CD4-positive, CD25-positive, alpha-beta regulatory T cell (primary cell): ENCODE data around the gene ACTN2. TPM values are rescaled to one million over a fixed set of nuclear protein-coding genes. Genes with fewer than 3 reads are reported as not detected.

Source experiments
- ATAC-seq, 2 donors: fragments of 150-1000 bp; cut with Tn5 transposase; one replicate each; pipeline ENCODE4 v1.10.0; 2021; ENCODE audit warnings: low read depth in 2 of 2, moderate number of reproducible peaks in 2 of 2, moderate library complexity in 1 of 2
- DNase-seq, 3 donors: peaks; one replicate each; pipeline versions ENCODE4 v3.0.0 to v3.0.0-alpha.2; 2012 to 2022; ENCODE audit warnings: mixed read lengths in 1 of 3
- H3K27ac ChIP-seq: one replicate; pipeline ENCODE4 v1.7.0; 2013; ENCODE audit warnings: mild to moderate bottlenecking, low read length; ENCODE audit not compliant: insufficient read depth, poor library complexity, severe bottlenecking
- H3K27me3 ChIP-seq: one replicate; pipeline ENCODE4 v1.7.0; 2013; ENCODE audit warnings: low read length; ENCODE audit not compliant: control insufficient read depth, insufficient read depth
- H3K36me3 ChIP-seq: one replicate; pipeline ENCODE4 v1.7.0; 2013; ENCODE audit warnings: mild to moderate bottlenecking, low read length, moderate library complexity; ENCODE audit not compliant: control insufficient read depth, insufficient read depth
- H3K4me1 ChIP-seq: 2 replicates; pipeline ENCODE4 v1.7.0; 2013; ENCODE audit warnings: mild to moderate bottlenecking, low read length; ENCODE audit not compliant: insufficient read depth, control insufficient read depth, poor library complexity, severe bottlenecking
- H3K4me3 ChIP-seq: one replicate; pipeline ENCODE4 v1.7.0; 2013; ENCODE audit warnings: low read depth, mild to moderate bottlenecking, low read length, moderate library complexity
- H3K9me3 ChIP-seq, 2 experiments: 1 replicate in 1 of 2; 2 replicates in 1 of 2; pipeline ENCODE4 v1.7.0; 2013; ENCODE audit warnings: low read length in 2 of 2, mild to moderate bottlenecking in 1 of 2, moderate library complexity in 1 of 2; ENCODE audit not compliant: control insufficient read depth in 2 of 2
- H3K27ac Mint-ChIP-seq, 3 donors: one replicate each; pipeline ENCODE4 v1.8.0; 2020 to 2022; ENCODE audit warnings: mild to moderate bottlenecking in 3 of 3, mixed read lengths in 3 of 3, moderate library complexity in 2 of 3
- H3K27me3 Mint-ChIP-seq: one replicate; pipeline ENCODE4 v1.8.0; 2022; ENCODE audit warnings: mild to moderate bottlenecking, mixed read lengths
- H3K36me3 Mint-ChIP-seq: one replicate; pipeline ENCODE4 v1.8.0; 2020; ENCODE audit warnings: mixed read lengths
- H3K4me1 Mint-ChIP-seq, 4 donors: one replicate each; pipeline ENCODE4 v1.8.0; 2020 to 2022; ENCODE audit warnings: mixed read lengths in 4 of 4, mild to moderate bottlenecking in 1 of 4
- H3K4me3 Mint-ChIP-seq, 4 donors: one replicate each; pipeline ENCODE4 v1.8.0; 2020 to 2022; ENCODE audit warnings: mild to moderate bottlenecking in 4 of 4, mixed read lengths in 4 of 4, moderate library complexity in 3 of 4
- H3K9me3 Mint-ChIP-seq, 7 donors: one replicate each; pipeline ENCODE4 v1.8.0; 2020 to 2022; ENCODE audit warnings: mixed read lengths in 7 of 7, mild to moderate bottlenecking in 3 of 7, moderate library complexity in 2 of 7
- polyA plus RNA-seq, 4 donors: library from polyadenylated mRNA; unstranded; fragments of 300-500 nt; fragmentation: Illumina TruSeq; gene quantifications; one replicate each; pipeline ENCODE4 v1.2.3, GENCODE V29; 2021
- total RNA-seq: library from RNA; stranded (reverse); gene quantifications from one replicate; pipeline ENCODE4 v1.2.3, GENCODE V29; 2022

ACTN2 gene
- total RNA-seq (not detected), polyA plus RNA-seq (not detected)

DNA sequence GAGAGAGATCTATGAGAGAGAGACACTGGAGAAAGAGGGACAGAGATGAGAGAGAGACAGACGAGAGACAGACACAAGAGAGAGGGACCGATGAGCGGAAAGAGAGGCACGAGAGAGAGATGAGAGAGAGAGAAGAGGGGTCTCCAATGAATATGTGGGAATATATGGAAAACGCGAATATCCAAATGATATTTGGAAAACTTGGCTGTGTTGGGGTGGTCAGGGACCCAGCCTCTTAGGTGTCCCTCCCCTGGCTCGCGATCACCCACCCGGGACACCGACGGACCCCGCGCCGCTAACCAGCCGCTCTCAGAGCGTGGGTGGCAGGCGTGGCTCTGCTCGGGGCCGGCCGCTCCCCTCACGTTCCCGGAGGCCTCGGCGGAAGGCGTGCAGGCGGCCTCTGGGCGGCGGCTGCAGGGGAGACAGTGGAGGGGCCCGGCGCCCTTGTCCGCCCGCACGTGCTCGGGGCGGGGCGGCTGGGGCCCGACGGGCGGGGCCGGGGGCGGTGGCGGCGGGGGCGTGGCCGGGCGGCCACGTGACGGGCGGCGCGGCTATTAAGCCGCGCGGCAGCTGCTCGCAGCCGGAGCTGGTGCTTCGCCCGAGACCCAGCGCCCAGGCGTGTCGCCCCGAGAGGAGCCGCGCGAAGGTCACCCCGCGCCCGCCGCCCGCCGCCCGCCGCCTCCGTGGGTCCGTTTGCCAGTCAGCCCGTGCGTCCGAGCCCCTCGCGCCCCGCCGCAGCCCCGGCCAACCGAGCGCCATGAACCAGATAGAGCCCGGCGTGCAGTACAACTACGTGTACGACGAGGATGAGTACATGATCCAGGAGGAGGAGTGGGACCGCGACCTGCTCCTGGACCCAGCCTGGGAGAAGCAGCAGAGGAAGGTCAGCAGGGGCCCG, at the start of gene ACTN2:
Gene ACTN2, plus strand, starts transcription at position 583 of the 898 bp plus-strand sequence. Its CDS starts 175 bp downstream, at position 758.
- peak within 1 kb of the TSS; percentile 37 to 80 (median 72) for H3K4me3 Mint-ChIP-seq
- H3K9me3 ChIP-seq = no peaks in the 10 kb centered on the region
- H3K27me3 Mint-ChIP-seq = peaks cover 65% of the 10 kb centered on the region
- peak; percentile 24 to 46 (median 35) for DNase-seq
- H3K27ac Mint-ChIP-seq = peak within 1 kb of the TSS in 2 of 3 donors; percentile 11 to 67
- H3K27me3 ChIP-seq = peaks cover 25% of the 10 kb centered on the region
- H3K4me1 Mint-ChIP-seq = peaks cover 0 to 23% (median 15%) of the 10 kb centered on the region in 4 donors
- no peaks in the 10 kb centered on the region for H3K36me3 ChIP-seq
- H3K36me3 Mint-ChIP-seq = peaks cover 4% of the 10 kb centered on the region
- peaks cover 0 to 7% (median 0%) of the 10 kb centered on the region in 7 donors for H3K9me3 Mint-ChIP-seq
- no peak within 1 kb of the TSS for H3K27ac ChIP-seq
- H3K4me1 ChIP-seq = peaks cover 14% of the 10 kb centered on the region
- peak; percentile 67 to 77 for ATAC-seq
- peak within 1 kb of the TSS; percentile 10 for H3K4me3 ChIP-seq

DNA sequence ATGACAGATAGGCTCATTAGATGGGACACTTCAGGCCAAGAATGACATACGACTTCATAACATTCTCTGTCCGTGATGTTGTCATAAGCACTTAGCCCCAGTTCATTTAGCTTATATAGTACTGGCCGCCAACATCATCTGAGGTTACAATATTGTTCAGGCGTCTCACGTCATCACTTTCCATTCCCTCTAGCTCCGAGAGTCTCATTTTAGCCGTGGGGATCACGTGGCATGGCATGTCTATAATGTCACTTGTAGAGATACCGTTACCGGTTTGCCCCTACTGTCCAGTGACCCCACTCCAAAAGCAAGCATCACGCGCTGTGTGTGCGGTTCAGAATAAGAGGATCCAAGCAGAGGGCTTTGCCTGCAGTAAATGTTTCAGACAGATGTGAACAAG, 47.4 kb upstream of the ACTN2 start:
- no peak overlapping the region for H3K27ac ChIP-seq
- Mint-ChIP-seq H3K27me3 (peaks cover 11% of the 10 kb centered on the region), H3K4me1 (no peaks in the 10 kb centered on the region), H3K9me3 (peaks cover 0 to 2% (median 0%) of the 10 kb centered on the region in 7 donors), H3K36me3 (no peaks in the 10 kb centered on the region), H3K4me3 (no peak overlapping the region), H3K27ac (no peak overlapping the region)
- H3K4me3 ChIP-seq = no peak overlapping the region
- no peaks in the 10 kb centered on the region for H3K27me3 ChIP-seq
- H3K4me1 ChIP-seq = no peaks in the 10 kb centered on the region
- H3K9me3 ChIP-seq = no peaks in the 10 kb centered on the region
- DNase-seq (no peak), ATAC-seq (no peak)
- no peaks in the 10 kb centered on the region for H3K36me3 ChIP-seq

- Mint-ChIP-seq H3K36me3 (no peaks in the 10 kb centered on the region), H3K27me3 (peaks cover 8% of the 10 kb centered on the region), H3K27ac (no peak overlapping the region), H3K4me1 (peaks cover 0 to 2% (median 0%) of the 10 kb centered on the region in 4 donors), H3K9me3 (no peaks in the 10 kb centered on the region), H3K4me3 (no peak overlapping the region)
- DNase-seq = no peak
- no peaks in the 10 kb centered on the region for H3K27me3 ChIP-seq
- H3K36me3 ChIP-seq = no peaks in the 10 kb centered on the region
- no peaks in the 10 kb centered on the region for H3K9me3 ChIP-seq
- no peak overlapping the region for H3K27ac ChIP-seq
- H3K4me1 ChIP-seq = no peaks in the 10 kb centered on the region
- ATAC-seq = no peak
- H3K4me3 ChIP-seq = no peak overlapping the region
Measured at GRCh38 chr1:236639686-236640085, 46.6 kb upstream of the ACTN2 start.

- Histone ChIP-seq H3K4me3 (no peak overlapping the region), H3K36me3 (no peaks in the 10 kb centered on the region), H3K27ac (no peak overlapping the region), H3K27me3 (no peaks in the 10 kb centered on the region), H3K4me1 (no peaks in the 10 kb centered on the region), H3K9me3 (no peaks in the 10 kb centered on the region)
- H3K9me3 Mint-ChIP-seq = no peaks in the 10 kb centered on the region
- no peaks in the 10 kb centered on the region for H3K36me3 Mint-ChIP-seq
- peaks cover 0 to 2% (median 0%) of the 10 kb centered on the region in 4 donors for H3K4me1 Mint-ChIP-seq
- no peak overlapping the region for H3K4me3 Mint-ChIP-seq
- no peak for DNase-seq
- no peaks in the 10 kb centered on the region for H3K27me3 Mint-ChIP-seq
- H3K27ac Mint-ChIP-seq = no peak overlapping the region
- ATAC-seq = no peak
Measured at GRCh38 chr1:236642763-236643162, 43.5 kb upstream of the ACTN2 start.

DNA sequence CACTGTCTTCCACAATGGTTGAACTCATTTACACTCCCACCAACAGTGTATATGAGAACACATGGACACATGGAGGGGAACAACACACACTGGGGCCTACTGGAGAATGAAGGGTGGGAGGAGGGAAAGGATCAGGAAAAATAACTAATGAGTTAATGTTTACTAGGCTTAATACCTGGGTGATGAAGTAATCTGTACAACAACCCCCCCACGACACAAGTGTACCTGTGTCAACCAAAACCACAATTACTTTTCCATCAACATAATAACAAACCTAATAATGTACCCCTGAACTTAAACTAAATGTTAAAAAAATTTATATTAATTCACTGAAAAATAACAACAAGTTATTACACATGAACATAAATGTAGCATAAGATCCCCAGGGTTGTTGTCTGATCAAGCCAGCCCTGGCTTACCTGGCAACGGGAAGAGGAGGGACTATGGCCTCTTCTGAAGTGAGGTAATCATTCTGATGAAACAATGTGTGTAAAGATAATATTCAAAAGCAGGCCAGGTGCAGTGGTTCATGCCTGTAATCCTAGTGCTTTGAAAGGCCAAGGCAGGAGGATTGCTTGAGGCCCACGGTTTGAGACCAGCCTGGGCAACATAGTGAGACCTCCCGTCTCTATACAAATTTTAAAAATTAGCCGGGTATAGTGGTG, 41.2 kb upstream of the ACTN2 start:
- Mint-ChIP-seq H3K4me3 (no peak overlapping the region), H3K27me3 (no peaks in the 10 kb centered on the region), H3K4me1 (peaks cover 0 to 2% (median 0%) of the 10 kb centered on the region in 4 donors), H3K36me3 (no peaks in the 10 kb centered on the region), H3K9me3 (no peaks in the 10 kb centered on the region), H3K27ac (no peak overlapping the region)
- H3K27me3 ChIP-seq = no peaks in the 10 kb centered on the region
- ATAC-seq = no peak
- H3K27ac ChIP-seq = no peak overlapping the region
- no peaks in the 10 kb centered on the region for H3K4me1 ChIP-seq
- H3K36me3 ChIP-seq = no peaks in the 10 kb centered on the region
- no peak overlapping the region for H3K4me3 ChIP-seq
- DNase-seq = no peak
- H3K9me3 ChIP-seq = no peaks in the 10 kb centered on the region

GRCh38 chr1:236654511-236654910, 31.8 kb upstream of the ACTN2 start:
- no peak overlapping the region for H3K4me3 Mint-ChIP-seq
- Histone ChIP-seq H3K36me3 (no peaks in the 10 kb centered on the region), H3K27ac (no peak overlapping the region), H3K4me3 (no peak overlapping the region), H3K27me3 (no peaks in the 10 kb centered on the region), H3K9me3 (no peaks in the 10 kb centered on the region), H3K4me1 (no peaks in the 10 kb centered on the region)
- H3K27me3 Mint-ChIP-seq = peaks cover 11% of the 10 kb centered on the region
- H3K9me3 Mint-ChIP-seq = no peaks in the 10 kb centered on the region
- DNase-seq (no peak), ATAC-seq (no peak)
- H3K27ac Mint-ChIP-seq = no peak overlapping the region
- H3K36me3 Mint-ChIP-seq = no peaks in the 10 kb centered on the region
- no peaks in the 10 kb centered on the region for H3K4me1 Mint-ChIP-seq

DNA sequence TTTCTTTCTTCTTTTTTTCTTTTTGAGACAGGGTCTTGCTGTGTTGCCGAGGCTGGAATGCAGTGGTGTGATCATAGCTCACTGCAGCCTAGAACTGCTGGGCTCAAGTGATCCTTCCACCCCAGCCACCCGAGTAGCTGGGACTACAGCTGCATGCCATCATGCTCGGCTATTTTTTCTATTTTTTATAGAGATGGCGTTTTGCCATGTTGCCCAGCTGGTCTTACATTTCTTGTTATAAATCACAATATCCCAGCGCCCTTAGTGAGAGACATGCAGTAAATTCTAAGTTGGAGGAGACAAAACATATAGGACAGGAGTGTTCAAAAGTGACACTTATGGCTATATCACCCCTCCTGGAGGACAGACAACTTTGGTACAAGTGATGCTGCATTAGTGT, 31.3 kb upstream of the ACTN2 start:
- Histone ChIP-seq H3K4me3 (no peak overlapping the region), H3K9me3 (no peaks in the 10 kb centered on the region), H3K27me3 (no peaks in the 10 kb centered on the region), H3K36me3 (no peaks in the 10 kb centered on the region), H3K27ac (no peak overlapping the region), H3K4me1 (no peaks in the 10 kb centered on the region)
- H3K27ac Mint-ChIP-seq = no peak overlapping the region
- DNase-seq = no peak
- no peaks in the 10 kb centered on the region for H3K36me3 Mint-ChIP-seq
- H3K27me3 Mint-ChIP-seq = peaks cover 13% of the 10 kb centered on the region
- H3K4me1 Mint-ChIP-seq = no peaks in the 10 kb centered on the region
- H3K4me3 Mint-ChIP-seq = no peak overlapping the region
- no peaks in the 10 kb centered on the region for H3K9me3 Mint-ChIP-seq
- ATAC-seq = no peak
